GM12891 (cell line): ENCODE data around the gene TBC1D12.

ENCODE experiments used
- DNase-seq: peaks from one replicate; pipeline ENCODE4 v3.0.0; 2011; ENCODE audit warnings: low spot score; ENCODE audit not compliant: insufficient read length
- FAIRE-seq: peaks from 2 replicates; lab custom pipeline; 2011; peaks lifted over from hg19 to GRCh38; lab: Jason Lieb, UNC
- PAX5 ChIP-seq: IDR thresholded peaks from 2 replicates; pipeline ENCODE4 v1.6.1; 2011; ENCODE audit warnings: low read length, moderate library complexity, mild to moderate bottlenecking; ENCODE audit not compliant: insufficient read depth, severe bottlenecking
- POLR2A ChIP-seq: IDR thresholded peaks from 2 replicates; pipeline ENCODE4 v1.6.1; 2011; ENCODE audit warnings: low read depth, low read length, control low read depth
- POLR2AphosphoS5 ChIP-seq: IDR thresholded peaks from 2 replicates; pipeline ENCODE4 v1.6.1; 2011; ENCODE audit warnings: low read depth, low read length, control low read depth
- POU2F2 ChIP-seq: IDR thresholded peaks from 2 replicates; pipeline ENCODE4 v1.6.1; 2011; ENCODE audit warnings: low read depth, mild to moderate bottlenecking, control low read depth, low read length, moderate library complexity
- SPI1 ChIP-seq: IDR thresholded peaks from 2 replicates; pipeline ENCODE4 v1.6.1; 2011; ENCODE audit warnings: low read depth, low read length, control low read depth
- TAF1 ChIP-seq: IDR thresholded peaks from 2 replicates; pipeline ENCODE4 v1.6.1; 2011; ENCODE audit warnings: low read depth, low read length, control low read depth

Gene TBC1D12

DNA sequence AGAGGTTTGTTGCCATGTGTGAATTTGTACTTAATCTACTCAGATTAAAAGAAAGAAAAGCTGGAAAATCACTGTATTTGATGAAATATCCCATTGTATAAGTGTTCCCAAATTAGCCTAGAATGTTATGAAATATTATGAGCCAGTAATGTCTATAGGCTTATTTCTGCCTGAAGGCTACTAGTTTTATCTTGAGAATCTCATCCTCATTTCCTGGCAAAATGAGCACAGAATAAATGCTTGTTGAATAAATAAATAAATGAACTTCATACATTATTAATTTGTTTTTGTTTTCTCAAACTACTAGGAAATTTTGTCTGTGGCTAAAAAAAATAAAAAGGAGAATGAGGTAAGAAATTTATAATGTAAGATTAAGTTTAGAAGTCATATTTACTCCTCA, 168.7 kb downstream of the TBC1D12 start:
- TF ChIP-seq SPI1 (no peak), POLR2A (no peak), TAF1 (no peak), PAX5 (no peak), POU2F2 (no peak), POLR2AphosphoS5 (no peak)
- DNase-seq (no peak), FAIRE-seq (no peak)

DNA sequence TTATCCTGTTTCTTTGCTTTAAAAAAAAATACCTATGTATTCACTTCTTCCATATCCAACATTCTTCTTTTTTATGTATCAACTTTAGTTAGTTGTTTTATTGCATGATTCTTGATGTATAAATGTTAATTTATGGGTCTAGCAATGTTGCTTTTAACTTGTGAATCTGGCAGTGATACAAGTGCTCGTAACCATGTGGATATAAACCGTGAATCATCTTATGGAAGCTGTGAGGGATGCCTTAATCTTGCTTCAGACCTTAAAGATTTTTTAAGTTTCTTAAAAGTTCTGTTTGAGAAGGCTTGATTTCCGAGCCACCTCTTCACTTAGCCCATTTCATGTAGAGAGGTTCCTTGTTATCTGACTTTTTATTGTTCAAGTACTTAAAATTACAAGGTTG, 169.2 kb downstream of the TBC1D12 start:
- TF ChIP-seq PAX5 = no peak
- no peak for TF ChIP-seq SPI1
- TF ChIP-seq TAF1 = no peak
- no peak for TF ChIP-seq POLR2AphosphoS5
- no peak for TF ChIP-seq POLR2A
- no peak for TF ChIP-seq POU2F2
- FAIRE-seq (no peak), DNase-seq (no peak)

DNA sequence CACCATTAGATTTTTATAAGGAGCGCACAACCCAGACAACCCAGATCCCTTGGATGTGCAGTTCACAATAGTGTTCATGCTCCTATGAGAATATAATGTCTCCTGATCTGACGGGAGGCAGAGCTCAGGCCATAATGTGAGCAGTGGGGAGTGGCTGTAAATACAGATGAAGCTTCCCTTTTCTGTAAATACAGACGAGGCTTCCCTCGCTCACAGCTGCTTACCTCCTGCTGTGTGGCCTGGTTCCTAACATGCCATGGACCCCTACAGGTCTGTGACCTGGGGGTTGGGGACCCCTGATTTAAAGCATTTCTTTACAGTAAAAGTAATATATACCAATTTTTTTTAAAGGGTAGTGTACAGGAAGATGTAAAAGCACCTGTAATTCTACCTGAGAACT, 176.4 kb downstream of the TBC1D12 start:
- TF ChIP-seq POU2F2 = no peak
- no peak for TF ChIP-seq TAF1
- TF ChIP-seq SPI1 = no peak
- no peak for TF ChIP-seq PAX5
- TF ChIP-seq POLR2A = no peak
- no peak for TF ChIP-seq POLR2AphosphoS5
- no peak for FAIRE-seq
- no peak for DNase-seq

DNA sequence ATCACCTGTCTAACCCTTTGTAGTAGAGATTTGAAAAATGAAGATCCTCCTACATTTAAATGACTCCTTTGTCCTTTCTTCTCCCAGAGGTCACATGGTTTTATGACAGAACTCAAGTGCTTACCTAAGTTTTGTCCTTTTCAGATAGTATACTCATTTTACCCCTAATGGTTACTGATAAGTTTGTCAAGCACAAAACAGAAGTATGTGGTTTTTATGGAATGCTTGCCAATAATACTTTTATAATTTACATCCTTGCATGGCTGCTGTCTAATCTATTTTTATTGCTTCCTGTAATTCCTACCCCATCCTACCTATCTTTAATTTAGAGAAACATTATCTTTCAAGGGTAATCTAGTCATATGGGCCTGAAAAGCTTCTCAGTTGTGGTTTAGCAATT, 180.8 kb downstream of the TBC1D12 start:
- DNase-seq (no peak), FAIRE-seq (no peak)
- no peak for TF ChIP-seq TAF1
- TF ChIP-seq POU2F2 = no peak
- no peak for TF ChIP-seq POLR2A
- TF ChIP-seq PAX5 = no peak
- no peak for TF ChIP-seq SPI1
- no peak for TF ChIP-seq POLR2AphosphoS5
